HG02973 (cell line): ENCODE results near the gene PELI1.
"Not testable (repeated sequence)": the region's sequence is repeated elsewhere in the genome, so short reads cannot be mapped to it uniquely, and the experiment has no call there.

Experiments used
- ATAC-seq: cut with Tn5 transposase; IDR thresholded peaks from one replicate; pipeline ENCODE4 v1.9.1; 2021; ENCODE audit warnings: moderate library complexity; ENCODE audit not compliant: unreplicated experiment

PELI1 gene

DNA sequence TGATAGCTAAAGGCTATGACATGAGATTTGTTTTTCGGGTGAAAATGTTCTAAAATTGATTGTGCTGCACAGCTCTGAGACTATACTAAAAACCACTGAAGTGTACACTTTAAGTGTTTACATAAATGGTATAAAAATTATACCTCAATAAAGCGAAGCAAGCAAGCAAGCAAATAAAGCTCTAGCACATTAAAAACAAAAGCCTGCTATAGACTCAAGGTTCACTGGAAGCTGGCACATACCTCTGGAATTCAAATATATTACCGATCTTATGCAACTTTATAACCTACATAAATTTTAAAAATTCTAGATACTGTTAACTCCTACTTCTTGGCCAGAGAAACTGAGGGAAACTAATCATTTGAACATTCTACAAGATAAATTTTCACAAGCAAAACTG lies 20.1 kb downstream of the PELI1 start:
- no peak for ATAC-seq

DNA sequence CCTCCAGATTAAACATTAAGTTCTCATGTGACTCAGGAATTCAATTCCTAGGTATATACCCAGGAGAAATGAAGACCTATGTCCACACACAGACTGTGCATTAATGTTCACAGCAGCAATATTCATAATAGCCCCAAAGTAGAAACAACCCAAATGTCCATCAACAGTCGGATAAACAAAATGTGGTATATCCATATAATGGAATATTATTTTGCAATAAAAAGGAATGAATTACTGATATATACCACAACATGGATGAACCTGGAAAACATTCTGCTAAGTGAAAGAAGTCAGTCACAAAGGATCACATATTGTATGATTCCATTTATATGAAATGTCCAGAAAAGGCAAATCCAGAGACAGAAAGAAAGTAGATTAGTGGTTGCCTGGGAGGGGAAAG lies 20.5 kb downstream of the PELI1 start:
- no peak for ATAC-seq

DNA sequence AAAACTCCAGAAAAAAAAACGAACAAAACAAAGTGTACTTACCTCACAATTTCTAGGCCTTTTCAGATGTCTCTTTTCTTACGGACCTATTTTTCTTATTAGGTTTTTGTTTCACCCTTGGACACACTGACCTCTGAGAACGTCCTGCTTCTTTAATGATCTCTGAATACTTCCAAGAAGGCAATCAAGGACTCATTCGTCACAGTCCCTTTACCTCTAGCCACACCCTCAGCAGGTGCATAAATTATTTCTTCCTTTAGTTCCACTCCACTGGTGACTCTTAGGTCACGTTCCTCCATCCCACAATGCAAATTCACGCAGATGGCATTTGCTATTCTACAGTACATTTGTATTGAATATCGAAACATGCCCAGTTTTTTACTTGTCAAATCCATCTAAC lies 21.9 kb downstream of the PELI1 start:
- ATAC-seq = no peak

DNA sequence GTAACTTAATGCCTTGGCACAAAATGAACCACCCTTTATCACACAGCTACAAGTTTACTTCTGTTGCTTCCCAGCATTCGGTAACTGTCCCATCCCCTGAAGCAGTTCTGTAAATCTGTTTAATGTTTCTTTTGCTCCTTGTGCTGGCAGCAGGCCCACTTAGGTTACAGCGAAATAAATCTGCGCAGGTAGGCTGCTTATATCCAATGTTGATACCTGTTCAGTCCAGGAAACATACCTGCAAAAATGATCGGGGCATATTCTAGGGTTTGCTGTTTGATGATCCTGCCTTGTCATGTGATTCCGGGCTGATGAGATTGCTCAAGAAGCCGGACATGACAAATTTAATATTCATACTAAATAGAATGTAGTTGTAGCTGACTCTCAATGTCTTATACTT lies 23.3 kb downstream of the PELI1 start:
- ATAC-seq = no peak

DNA sequence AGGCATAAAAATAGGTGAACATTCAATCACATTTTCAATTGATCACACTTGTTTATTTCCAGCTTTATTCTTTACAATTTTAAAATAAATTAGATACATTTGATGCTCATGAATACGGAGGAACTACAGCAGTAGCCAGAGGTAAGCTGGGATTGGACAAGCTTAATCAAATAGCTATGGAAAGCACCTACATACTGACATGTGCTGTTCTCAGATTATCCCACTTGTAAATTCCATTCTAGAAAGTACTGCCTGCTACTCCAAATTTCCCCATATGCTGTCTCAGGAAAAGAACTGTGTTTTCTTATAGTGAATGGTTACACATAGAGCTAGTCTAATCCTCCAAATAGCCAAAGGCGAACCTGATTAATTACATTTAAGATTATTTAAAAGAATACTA lies 24.2 kb downstream of the PELI1 start:
- no peak for ATAC-seq

DNA sequence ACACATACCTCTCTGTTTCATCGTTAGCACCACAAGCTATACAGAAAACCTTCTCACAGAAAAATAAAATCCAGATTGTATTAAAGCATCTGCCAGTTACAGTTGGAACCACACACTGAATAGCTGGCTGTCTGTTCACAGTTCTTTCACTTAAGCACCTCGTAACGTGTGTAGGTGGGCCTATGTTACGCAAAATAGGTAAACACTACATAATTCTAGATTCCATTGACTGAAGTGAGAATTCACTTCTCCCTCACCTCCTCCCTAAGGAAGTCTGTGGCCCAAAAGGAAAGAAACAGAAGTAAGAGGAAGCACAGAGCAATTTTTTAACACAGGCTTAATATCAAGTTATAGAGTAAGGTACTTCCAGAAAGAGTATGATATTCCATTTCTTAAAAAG lies 24.9 kb downstream of the PELI1 start:
- no peak for ATAC-seq

DNA sequence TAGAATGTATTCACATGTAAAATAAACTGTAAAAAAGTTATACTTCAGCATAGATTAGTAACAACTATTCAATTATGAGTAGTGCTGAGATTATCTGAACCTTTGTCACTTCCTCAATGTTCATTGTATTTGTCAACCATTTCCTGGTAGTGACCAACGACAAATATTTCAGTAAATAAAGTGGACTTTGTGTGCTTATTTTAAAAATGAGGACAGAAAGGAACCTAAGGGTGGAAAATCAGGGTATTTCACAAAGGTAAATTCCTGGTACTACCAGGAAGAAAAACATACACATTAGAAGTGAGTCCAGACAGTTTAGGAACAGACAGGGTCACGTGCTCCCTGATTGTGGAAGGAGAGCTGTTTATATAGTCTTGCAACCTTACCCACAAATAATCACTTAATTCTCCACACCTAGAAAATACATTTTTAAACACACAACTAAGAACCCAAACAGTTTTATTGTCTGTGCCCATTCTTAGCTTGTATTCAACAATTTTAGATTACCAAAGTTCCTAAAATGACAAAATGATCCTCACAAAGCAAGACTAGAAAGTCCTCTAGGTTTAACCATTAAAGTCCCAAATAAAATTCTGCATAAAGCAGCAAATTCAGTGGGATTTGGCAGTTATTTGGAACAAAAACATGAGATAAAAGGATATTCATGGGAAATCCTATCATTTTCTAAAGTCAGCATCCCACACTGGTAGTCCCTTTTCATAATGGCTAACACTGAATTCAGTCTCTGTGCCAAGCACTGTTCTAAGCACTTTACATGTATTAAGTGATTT lies 28.2 kb downstream of the PELI1 start:
- ATAC-seq = no peak

DNA sequence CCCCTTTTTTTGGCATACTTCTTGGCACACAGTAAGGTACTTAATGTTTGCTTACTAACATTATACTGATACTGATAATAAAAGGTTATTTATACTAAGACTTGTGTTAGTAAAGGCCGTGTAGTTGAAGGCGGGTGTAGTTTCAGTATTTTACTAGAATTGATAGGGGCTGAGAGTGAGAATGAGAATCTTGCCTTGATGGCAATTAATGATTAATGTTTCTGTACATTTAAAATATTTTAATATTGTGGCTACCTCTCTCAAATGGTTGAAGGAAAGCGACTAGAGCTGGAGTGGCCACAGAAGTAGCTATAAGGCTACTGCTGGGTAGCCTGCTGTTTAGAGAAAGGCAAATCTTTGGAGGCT lies 29.3 kb downstream of the PELI1 start:
- peak; percentile 43 for ATAC-seq

DNA sequence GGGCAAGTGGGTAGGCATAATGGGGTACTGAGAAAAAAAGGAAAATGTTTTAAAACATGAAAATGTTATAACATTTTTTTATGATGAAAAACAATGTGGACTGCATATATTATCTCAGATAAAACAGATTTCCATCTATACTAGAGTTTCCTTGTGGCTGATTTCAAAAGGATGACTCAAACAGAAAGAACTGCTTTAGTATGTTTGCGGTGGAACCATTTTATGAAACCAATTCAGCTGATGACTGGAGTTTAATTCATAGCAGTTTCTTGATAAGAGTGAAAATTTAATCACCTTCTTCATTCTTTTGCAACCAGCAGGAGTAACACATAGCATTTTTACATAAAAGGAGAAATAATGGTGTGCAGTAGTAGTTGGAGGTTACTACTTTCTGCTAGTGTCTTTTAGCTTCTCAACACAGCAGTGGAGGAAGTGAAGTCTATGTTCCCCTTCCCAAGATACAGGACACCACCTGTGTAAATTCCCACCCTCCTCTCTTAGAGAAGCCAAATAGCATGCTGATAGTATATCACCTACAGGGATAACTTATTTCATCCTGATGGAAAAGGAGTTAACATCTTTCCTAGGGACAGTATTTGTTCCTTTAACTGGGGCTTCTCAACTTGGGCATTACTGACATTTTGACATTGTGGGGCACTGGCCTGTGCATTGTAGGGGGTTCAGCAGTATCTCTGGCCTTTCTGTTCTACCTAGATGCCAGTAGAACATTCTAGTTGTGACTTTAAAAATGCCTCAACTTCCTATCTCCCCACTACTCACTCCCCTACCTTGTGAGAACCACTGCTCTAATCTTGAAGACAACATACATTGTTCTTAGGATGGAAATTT lies 29.9 kb downstream of the PELI1 start:
- ATAC-seq = peak; percentile 43

DNA sequence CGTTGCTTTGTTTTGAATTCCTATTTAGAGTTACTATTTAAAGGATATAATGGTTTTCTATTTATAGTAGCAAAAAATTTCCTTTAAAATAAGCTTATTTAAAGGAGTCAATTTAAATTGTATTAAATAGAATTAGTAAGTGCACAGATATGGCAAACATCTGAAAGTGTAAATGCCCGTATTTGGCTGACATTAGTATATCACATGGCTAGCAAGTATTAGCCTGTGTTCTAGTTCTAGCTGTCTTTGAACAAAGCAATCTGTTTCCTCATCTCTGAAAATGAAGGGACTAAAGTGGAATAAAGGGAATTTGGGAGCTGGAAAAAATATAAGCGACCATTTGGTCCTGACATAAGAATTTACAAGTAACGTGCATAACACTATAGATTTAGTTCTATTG lies 32.2 kb downstream of the PELI1 start:
- ATAC-seq = no peak

DNA sequence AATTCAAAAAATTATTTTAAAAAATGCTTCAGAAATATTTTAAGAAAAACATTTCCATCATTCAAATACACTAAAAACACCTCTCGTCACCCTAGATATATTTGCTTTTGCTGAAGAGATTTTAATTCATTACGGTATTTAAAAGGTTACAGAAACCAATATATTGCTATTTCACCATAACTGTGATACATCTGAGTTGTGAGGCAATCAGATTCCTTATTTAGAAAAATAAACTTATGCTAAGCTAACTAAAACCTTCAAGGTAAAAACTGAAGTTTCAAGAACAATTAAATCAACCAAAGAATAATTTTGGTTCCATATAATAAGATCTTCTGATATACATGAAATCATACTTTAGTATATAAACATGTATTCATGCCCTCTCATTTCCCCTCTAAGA lies 32.8 kb downstream of the PELI1 start:
- no peak for ATAC-seq

DNA sequence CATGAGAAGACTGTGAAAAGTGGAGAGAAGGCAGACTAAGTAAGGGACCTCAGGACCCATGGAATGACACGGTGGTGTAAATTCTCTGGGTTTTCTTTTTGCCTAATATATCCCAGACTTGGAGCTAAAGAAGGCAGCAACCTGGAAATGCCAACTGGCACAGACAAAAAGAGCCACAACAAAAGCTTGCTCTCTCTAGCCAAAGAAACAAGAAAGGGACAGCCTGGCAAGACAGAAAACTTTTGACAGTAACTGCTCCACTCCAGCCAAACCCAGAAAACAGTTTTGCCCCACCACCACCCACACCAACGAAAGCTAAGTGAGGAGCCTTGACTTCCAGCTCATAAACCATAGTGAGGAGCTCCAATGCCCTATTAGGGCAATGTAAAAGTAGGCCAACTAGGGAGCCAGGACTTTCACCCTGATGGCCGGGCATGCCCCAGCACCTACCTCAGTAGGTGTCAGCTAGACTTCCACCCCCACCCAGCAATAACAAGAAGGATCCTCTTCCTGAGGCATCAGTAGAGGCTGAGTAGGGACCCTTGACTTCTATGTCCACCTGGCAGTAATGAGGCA lies 35.5 kb downstream of the PELI1 start:
- ATAC-seq = no peak

DNA sequence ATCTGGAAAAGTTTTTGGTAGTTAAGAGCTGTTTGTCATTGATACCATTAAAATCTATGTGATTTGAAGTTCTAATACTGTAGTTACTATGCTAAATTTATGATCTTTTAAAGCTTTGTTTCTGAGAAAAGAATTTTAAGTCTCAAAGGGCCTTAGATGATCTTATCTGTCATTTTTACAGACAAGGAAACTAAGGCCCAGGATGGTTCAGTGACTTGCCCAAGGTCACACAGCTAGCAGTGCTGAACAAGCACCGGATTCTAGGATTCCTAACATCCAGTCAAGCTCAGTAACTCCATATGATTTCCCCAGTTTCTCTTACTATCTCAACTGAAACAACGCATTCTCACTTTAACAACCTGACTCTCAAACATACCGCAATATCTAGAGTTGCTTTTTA lies 37.7 kb downstream of the PELI1 start:
- no peak for ATAC-seq

DNA sequence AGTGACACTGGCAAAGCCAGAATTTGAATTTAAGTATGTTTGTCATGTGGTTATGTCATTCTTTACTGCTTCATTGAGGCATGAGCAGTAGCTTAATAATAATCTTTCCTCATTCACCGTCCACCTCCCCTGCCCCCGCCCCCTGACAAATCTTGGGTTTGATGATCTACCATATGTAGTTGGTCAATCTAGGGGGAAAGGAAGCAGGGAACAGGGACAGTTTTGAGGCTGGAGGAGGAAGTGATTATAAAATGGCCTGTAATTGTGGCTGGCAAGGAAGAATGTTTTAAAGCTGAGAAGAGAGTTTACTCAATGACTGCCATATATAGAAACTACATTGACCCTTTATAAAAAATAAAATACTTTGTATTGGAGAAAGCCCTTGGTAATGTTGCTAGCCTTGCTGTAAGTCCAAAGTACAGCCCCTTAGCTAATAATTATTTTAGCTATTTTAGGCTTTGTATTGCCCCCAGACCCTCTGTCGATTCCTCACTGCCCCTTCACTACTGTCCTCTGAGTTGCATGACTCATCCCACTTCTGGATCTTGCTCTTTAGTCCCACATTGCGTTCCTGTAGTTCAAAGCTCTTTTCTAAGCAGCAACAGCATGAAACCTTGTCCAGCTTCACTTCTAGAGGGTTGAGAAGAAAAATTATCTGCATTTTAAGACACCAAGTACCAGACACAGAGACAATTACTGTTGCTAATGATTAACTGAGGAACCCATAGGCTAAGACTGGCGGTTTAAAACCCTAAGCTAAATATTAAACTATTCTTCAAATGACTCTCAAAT lies 38.4 kb downstream of the PELI1 start:
- ATAC-seq = no peak

DNA sequence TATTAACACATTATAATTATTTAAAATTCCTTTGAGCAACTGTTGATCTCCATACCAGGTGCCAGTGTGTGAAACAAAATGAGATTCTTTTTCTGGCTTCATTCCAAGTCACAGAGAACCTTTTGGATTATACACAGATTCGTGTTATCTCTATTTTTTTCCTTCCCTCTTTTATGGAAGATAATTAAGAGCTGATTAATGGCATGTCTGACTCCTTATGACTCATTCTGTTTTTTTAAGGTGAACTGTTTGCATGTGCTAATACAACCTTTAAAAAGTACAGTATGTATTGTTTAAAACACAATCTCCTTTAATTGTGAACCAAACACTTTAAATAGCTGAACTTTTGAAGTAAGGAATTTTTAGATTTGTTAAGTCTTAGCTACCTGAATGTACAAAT lies 39.3 kb downstream of the PELI1 start:
- ATAC-seq = no peak

DNA sequence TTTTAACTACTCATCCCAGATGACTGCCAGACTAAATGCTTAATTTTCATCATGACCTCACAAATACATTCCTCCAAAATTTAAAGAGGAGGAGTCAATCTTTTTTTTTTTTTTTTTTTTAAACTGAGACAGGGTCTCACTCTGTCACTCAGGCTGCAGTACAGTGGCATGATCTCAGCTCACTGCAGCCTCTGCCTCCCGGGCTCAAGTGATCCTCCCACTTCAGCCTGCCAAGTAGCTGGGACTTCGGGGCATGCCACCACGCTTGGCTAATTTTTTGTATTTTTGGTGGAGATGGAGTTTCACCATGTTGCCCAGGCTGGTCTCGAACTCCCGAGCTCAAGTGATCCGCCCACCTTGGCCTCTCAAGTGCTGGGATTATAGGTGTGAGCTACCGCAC lies 41.5 kb downstream of the PELI1 start:
- not testable (repeated sequence) for ATAC-seq

DNA sequence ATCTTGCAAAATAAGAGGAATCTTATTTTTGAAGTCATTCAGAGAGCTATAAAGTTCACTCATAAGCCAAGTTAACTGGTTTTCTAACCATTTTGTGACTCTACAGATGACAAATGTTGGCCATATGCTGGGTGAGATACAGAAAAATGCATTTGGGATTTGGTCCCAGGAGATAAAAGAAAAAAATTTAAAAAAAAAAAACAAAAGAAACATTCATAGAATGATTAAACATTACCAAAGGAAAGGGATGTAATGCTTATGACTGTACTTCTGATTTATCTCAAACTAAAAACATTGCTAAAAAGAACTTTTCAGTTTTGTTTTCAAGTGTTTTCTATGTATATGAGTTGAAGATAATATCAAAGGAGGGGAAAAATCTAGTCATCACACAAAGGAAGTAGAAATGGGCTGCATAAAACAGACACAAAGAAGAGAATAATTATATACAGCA lies 43.1 kb downstream of the PELI1 start:
- ATAC-seq = peak; percentile 42

DNA sequence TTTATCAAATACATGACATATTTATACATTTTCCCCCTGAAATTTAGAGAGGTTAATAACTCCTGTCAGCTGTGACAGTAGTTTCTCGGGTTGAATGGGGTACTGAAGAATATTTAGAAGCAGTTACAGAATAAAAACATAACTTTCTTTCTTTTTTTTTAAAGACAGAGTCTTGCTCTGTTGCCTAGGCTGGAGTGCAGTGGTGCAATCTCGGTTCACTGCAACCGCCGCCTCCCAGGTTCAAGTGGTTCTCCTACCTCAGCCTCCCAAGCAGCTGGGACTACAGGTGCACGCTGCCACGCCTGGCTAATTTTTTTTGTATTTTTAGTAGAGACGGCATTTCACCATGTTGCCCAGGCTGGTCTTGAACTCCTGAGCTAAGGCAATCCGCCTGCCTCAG lies 43.6 kb downstream of the PELI1 start:
- ATAC-seq = not testable (repeated sequence)

DNA sequence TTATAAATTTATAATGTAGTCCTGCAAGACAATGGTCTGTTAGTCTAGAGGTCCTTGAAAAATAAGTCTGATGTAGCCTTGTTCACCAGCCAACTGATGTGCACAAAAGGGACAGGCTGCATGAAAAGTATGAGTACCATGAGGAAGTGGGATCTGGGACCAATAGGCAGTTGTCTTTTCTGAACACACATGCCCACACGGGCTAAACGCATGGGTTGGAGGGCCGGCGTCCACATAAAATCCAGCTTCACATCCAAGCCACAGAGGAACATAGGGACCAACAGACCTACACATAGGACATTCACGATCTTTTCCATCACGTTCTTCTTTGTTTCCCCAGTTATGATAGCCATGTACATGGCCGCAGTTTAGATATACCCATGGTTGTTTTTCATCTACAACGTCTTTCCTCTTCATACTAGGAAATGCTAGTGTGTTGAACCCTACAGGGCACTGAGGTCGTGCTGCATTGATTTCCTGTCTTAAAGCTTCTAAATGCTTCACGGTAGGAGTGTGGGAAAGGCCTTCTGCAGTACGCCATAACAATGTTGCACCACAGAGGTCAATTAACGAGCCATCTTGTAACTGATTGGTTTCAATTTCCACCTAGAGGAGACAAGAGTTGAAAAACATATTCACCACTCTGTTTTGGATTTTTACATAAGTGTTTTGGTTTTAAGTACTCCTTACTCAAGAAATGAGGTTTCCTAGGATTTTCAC lies 49.4 kb downstream of the PELI1 start:
- ATAC-seq = no peak

DNA sequence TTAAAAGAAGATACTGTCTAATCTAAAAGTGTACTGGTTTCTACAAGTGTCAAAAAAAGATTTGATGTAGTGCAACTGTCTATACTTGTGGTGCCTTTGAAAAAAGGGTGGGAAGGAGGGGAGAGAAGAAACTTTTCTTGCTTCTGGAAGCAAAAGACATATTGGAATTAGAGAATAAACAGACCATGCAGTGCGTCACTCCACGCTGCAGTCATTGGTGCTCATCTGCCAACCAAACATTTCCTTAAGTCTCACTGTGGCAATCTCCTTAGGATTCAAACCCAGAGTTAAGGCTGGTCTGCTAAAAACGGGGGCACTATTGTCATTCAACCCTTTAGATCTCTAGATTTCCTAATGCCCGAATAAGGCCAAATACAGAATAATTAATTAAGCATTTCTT lies 50.9 kb downstream of the PELI1 start:
- no peak for ATAC-seq

DNA sequence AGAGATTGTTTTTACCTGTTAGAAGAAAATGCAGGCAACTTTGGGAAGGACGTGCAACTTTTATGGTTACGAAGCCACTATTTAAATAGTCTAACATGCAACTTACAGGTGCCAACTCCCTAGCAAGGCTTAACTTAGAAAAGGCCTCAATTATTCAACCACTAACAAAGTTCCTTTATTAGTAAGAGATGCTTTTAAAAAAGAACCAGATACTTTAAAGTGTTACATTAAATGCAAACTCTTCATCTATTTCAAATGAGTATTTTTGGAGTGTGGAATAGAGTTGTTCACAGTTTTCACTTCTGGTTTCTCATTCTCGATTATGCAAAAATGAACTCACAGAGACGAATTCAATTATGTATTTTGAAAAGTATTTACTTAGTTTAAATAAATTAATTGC lies 51.7 kb downstream of the PELI1 start:
- ATAC-seq = no peak
